Measurements from ENCODE around the gene SLC37A1. TPM values are rescaled to one million over a fixed set of nuclear protein-coding genes. Genes with fewer than 3 reads are reported as not detected.

The SLC37A1 gene
- total RNA-seq, 4 donors from 2014 or later, result 2.3 to 8.8 (median 6.3) TPM

DNA sequence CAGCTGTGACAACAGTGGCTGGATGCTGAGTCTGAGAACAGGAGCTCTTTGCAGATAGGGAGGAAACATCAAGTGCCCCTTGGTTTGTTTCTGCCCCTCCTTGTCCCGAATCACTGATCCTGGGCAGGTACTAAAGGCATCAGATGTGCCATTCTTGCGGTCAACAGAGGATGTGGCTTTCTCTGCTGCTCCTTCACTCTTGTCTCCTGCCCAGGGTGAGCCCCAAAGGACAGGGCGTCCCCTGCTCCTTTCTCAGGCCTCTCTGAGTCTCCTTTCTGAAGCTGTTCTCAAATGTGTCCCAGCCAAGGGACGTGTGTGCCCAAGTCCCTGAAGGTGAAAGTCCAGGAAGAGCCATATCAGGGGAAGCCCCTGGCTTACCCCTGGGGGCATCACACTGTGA is 31.7 kb downstream of the SLC37A1 start:
- intact Hi-C loops (cut with DNase I; ENCODE audit: low total_unique reads), result no loop called here
- Histone ChIP-seq H3K27ac (no peak overlapping the region), H3K9me3 (no peaks in the 10 kb centered on the region), H3K36me3 (no peaks in the 10 kb centered on the region), H3K27me3 (no peaks in the 10 kb centered on the region), H3K4me3 (no peak overlapping the region), H3K4me1 (no peaks in the 10 kb centered on the region)
- no peak for DNase-seq
- TF ChIP-seq, protein P1, sequence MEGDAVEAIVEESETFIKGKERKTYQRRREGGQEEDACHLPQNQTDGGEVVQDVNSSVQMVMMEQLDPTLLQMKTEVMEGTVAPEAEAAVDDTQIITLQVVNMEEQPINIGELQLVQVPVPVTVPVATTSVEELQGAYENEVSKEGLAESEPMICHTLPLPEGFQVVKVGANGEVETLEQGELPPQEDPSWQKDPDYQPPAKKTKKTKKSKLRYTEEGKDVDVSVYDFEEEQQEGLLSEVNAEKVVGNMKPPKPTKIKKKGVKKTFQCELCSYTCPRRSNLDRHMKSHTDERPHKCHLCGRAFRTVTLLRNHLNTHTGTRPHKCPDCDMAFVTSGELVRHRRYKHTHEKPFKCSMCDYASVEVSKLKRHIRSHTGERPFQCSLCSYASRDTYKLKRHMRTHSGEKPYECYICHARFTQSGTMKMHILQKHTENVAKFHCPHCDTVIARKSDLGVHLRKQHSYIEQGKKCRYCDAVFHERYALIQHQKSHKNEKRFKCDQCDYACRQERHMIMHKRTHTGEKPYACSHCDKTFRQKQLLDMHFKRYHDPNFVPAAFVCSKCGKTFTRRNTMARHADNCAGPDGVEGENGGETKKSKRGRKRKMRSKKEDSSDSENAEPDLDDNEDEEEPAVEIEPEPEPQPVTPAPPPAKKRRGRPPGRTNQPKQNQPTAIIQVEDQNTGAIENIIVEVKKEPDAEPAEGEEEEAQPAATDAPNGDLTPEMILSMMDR (IDR thresholded peaks at IDR 0.05), result no peak
- no peak for TF ChIP-seq POLR2A (IDR thresholded peaks at IDR 0.05)

DNA sequence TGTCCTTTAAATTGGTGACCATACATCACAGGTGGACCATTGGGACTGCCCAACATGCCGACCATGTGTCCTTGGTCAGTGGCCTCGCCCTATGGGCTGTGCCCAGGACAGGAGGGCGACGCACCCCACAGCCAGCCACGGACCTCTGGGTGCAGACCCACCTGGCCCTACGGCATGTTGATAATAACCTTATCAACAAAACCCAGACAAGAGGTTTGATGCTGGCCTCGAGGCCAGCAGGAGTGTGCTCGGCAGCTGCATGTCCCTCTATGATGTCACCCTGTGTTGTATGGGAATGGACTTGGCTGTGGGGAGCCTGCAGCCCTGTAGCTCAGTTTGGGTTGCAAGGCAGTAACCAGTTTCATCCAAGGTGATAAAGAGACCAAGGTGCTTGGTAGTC is 32.1 kb downstream of the SLC37A1 start:
- Histone ChIP-seq H3K36me3 (no peaks in the 10 kb centered on the region), H3K4me1 (no peaks in the 10 kb centered on the region), H3K9me3 (no peaks in the 10 kb centered on the region), H3K4me3 (no peak overlapping the region), H3K27me3 (no peaks in the 10 kb centered on the region), H3K27ac (no peak overlapping the region)
- TF ChIP-seq, protein P1 (IDR thresholded peaks at IDR 0.05), result no peak
- no peak for TF ChIP-seq POLR2A (IDR thresholded peaks at IDR 0.05)
- DNase-seq, result no peak
- intact Hi-C loops (cut with DNase I; ENCODE audit: low total_unique reads), result no loop called here

DNA sequence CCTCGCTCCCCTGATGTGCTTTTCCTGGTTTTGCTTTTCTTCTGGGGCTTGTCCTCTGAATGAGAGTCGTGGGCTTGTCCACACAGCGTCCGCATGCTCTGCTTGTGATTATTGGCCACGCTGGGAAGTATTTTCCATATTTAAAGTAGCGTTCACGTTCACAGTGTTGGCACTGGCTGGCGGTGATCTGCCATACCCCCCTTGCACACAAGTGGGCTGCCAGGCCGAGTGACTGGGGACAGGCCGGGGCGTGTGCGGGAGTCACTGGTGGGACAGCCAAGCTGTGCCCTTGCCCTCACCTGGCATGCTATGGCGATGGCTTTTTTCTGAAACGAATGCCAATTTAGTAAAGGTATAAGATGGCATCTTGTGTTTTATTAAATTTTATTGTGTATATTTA is 32.8 kb downstream of the SLC37A1 start:
- Histone ChIP-seq H3K27me3 (no peaks in the 10 kb centered on the region), H3K27ac (no peak overlapping the region), H3K4me1 (no peaks in the 10 kb centered on the region), H3K9me3 (no peaks in the 10 kb centered on the region), H3K36me3 (no peaks in the 10 kb centered on the region), H3K4me3 (no peak overlapping the region)
- DNase-seq, result no peak
- TF ChIP-seq POLR2A (IDR thresholded peaks at IDR 0.05), result no peak
- TF ChIP-seq, protein P1 (IDR thresholded peaks at IDR 0.05), result no peak
- intact Hi-C loops (cut with DNase I; ENCODE audit: low total_unique reads), result no loop called here

DNA sequence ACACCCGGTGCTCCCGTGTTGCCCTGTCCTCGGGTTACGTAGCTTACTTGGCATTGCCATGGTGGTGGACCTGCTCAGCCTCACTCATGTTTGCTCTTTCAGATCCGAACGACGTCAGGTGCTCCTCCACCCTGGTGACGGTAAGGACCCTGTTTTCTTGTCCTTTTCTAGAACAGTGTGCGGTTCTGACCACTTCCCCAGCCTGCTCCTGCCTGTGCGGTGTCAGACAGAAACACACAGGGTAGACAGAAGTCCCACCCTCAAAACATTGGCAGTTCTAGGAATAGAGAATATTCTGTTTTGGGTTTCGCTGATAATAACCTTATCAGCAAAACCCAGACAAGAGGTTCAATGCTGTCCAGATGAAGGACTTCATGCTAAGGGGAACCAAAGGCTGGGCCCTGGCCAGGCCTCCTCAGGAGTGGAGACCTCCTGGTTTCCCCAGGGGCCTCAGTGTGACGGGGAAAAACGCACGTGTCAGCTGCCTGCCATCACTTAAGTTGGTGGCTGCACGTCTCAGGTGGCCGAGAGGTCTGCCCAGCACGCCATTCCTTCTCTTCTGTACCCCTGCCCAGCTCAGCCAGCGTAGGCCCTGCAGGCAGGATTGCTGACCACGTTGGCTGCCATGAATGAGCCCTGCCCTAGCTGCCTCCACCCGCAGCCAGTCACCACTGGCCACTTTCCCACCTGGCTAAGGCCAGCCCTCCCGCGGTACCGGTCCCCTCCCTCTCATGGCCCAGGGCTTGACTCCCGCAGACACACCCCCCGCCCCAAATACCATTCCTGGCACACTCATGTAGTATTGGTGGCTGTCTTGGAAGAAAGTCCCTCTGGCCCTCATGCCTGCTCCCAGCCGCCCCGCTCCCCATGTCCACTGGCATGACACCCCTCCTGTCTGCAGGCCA is 33.6 kb downstream of the SLC37A1 start:
- H3K27me3 ChIP-seq, result no peaks in the 10 kb centered on the region
- no peak for DNase-seq
- H3K4me3 ChIP-seq, result no peak overlapping the region
- no peak overlapping the region for H3K27ac ChIP-seq
- TF ChIP-seq, protein P1 (IDR thresholded peaks at IDR 0.05), result no peak
- no peak for TF ChIP-seq POLR2A (IDR thresholded peaks at IDR 0.05)
- intact Hi-C loops (cut with DNase I; ENCODE audit: low total_unique reads), result no loop called here
- H3K4me1 ChIP-seq, result no peaks in the 10 kb centered on the region
- H3K36me3 ChIP-seq, result no peaks in the 10 kb centered on the region
- H3K9me3 ChIP-seq, result no peaks in the 10 kb centered on the region

DNA sequence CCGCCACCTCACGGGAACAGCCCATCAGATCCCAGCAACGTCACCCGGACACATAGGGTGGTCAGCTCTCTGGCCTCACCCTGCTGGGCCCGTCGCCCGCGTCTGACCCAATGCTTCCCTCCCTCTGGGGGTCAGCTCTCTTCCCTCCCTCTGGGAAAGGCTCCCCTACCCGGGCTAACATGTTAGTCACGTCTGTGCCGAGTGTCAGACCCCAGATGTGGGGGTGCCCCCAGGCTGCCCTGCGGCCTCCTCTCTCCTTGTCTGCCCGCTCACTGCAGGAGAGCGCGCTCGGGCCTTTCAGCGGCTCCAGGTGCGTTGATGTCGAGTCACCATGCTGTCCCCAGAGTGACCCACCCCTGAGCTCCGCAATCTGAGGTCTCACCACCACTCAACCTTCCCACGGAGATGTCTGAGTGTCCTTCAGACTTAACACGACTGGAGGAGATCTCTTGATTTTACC is 34.3 kb downstream of the SLC37A1 start:
- no peak for DNase-seq
- no peaks in the 10 kb centered on the region for H3K36me3 ChIP-seq

More for the DNA sequence above, 34.3 kb downstream of the SLC37A1 start:
- Histone ChIP-seq H3K4me1 (no peaks in the 10 kb centered on the region), H3K27ac (no peak overlapping the region), H3K27me3 (no peaks in the 10 kb centered on the region), H3K4me3 (no peak overlapping the region), H3K9me3 (no peaks in the 10 kb centered on the region)
- intact Hi-C loops (cut with DNase I; ENCODE audit: low total_unique reads), result no loop called here
- no peak for TF ChIP-seq POLR2A (IDR thresholded peaks at IDR 0.05)
- TF ChIP-seq, protein P1 (IDR thresholded peaks at IDR 0.05), result no peak

Measured in uterus (tissue), 4 donors.